HUDEP-2 (cell line): ENCODE data around the gene CGB5.
A peak's percentile ranks its signal among the peaks of the same experiment; 100 is the strongest.

Source experiments
- DNase-seq, 76 experiments: peaks; one replicate each; lab custom pipeline; 2025; ENCODE audit not compliant: unreplicated experiment in 76 of 76; lab: John Stamatoyannopoulos, UW

Gene CGB5

DNA sequence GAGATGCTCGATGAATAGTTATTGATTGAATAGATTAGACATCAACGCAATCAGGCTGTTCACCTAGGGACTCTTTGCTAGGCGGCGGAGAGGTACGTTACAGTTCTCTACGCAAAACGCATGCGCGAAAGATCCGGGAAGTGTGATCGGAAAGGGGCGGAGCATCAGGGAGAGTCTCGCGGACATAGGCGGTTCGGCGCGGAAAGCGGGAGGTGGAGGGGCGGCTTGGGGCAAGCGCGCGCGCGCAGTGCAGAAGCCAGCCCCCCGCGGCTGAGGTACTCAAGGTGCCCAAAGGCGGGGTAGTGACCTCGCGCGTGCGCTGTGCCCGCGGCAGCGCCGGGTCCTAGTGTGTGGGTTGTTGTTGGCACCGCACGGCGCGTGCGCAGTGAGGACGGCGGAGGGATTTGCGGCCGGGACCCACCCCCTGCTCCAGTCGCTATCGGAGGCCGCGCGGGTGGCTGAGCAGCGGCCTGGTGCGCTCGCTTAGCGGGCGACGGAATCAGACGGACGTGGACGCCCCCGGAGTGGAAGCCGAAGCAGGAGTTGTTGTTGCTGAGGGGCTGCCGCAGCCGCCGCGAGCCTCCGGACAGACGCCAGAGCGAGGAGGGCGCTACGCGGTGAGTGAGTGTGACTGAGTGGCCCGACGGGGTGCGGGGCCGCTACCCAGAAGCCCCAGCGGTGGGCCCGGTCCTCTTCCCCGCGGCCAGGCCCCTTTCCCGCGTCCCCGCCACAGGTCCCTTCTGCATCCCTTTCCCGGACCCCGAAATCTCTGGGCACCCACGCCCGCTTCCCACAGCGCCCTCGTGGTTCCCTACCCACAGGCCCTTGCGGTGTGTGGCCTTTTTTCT is 41.6 kb downstream of the CGB5 start, which contains the start of gene SNRNP70:
SNRNP70 (plus strand) TSS at position 432 of the 848 bp plus-strand sequence. CDS start 964 bp downstream, outside the sequence.
- peak; percentile 74 to 100 (median 99) for DNase-seq

DNA sequence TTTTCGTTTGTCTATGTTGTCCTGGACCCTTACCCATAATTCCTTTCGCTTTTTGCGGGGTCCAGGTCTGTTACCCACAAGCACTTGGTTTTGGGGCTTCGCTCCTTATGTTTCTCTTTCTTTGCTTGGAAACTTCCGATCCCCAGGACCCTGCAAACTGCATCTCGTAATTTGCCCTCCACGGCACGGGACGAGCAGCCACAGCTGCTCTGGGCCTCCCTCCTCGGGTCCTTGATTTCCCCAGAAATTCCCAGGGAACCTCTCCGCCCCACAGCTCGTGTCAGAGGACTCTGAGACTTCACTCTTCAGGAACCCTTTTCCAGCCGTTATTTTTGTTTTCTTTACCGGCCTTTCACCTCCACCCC is 42.2 kb downstream of the CGB5 start:
- peak in 1 of 76 experiments; percentile 51 for DNase-seq

DNA sequence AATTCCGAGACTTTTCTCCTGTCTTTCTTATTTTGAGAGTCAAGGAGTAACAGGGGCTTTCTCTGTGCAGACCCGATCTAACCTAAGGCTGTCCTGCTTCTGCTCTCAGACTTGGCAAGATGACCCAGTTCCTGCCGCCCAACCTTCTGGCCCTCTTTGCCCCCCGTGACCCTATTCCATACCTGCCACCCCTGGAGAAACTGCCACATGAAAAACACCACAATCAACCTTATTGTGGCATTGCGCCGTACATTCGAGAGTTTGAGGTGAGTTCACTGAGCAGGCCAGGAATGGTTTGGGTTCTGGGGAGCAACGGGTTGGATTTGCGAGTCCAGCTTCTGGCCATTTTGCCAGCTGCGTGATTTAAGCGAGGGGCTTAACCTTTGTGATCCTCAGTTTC is 42.6 kb downstream of the CGB5 start:
- DNase-seq, result no peak

DNA sequence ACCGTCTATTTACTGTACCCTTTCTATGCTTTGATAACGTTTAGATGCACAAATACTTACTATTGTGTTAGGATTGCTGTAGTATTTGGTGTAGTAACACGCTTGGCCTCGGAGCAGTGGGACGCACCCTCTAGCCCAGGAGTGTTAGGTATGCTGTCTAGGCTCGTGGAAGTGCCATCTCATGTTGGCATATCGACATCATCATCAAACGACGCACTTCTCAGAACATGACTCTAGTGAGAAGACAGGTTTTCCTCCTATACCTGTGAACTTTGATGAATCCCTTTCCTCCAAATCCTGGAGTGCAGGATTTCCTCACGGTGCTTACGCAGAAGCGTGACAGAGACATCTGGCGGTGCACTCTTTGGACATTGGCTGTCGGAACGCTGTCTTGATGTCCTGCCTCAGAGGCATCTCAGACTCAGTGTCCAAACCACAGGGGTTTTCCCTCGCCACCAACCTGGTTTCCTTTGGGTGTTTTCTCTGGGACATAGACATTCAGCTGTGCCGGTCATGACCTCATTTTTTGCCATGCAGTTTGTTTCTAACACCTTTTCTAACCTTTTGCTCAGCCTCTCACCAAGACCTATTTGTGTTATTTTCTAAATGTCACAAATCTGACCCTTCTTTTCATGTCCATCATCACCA is 47.9 kb downstream of the CGB5 start:
- DNase-seq, result no peak

DNA sequence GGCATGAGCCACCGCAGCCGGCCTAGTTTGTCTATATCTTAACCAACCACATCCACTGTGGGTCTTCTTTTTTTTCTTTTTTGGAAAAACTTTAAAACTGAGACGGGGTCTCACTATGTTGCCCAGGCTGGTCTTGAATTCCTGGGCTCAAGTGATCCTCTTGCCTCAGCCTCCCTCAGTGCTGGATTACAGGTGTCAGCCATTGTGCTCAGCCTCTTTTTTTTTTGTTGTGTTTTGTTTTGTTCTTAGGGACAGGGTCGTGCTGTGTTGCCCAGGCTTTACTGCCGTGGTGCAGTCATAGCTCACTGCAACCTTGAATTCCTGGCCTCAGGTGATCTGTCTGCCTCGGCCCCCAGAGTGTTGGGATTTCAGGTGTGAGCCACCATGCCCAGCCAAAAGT is 49.0 kb downstream of the CGB5 start:
- no peak for DNase-seq
